Measurements from ENCODE around the gene GNAL.
"Not testable (repeated sequence)": the region's sequence is repeated elsewhere in the genome, so short reads cannot be mapped to it uniquely, and the experiment has no call there.

The GNAL gene

DNA sequence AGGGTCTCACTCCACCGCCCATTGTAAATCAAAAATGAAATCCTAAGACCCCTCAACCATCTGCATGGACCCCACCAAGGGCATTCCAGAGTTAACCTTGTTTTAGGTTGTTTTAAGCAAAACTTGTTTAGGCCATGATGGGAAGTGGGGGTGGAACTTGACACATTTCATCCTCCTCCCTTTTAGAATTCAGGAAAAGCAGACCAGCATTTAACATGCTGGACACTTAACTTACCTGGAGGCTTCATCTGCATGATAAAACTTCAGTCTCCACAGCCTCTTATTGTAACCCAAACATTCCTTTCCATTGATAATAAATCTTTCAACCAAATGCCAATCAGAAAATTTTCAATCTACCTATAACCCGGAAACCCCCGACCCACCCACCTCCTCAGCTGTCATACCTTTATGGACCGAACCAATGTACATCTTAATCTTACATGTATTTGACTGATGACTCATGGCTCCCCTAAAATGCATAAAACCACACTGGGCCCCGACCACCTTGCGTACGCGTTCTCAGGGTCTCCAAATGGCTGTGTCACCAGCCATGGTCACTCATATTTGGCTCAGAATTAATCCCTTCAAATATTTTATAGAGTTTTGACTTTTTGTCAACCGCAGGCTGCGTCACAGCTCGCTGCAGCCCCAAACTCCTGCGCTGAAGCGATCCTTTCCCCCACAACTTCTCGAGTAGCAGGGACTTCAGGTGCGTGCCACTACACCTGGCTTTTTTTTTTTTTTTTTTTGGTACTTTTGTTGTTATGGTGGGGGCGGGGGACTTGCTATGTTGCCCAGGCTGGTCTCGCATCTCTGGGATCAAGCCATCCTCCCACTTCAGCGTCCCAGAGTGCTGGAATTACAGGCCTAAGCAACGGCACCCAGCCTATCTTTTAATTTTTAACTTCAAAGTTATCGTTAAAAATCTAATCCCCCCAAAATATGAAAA is 218.1 kb downstream of the GNAL start:
- TF ChIP-seq, protein P1, sequence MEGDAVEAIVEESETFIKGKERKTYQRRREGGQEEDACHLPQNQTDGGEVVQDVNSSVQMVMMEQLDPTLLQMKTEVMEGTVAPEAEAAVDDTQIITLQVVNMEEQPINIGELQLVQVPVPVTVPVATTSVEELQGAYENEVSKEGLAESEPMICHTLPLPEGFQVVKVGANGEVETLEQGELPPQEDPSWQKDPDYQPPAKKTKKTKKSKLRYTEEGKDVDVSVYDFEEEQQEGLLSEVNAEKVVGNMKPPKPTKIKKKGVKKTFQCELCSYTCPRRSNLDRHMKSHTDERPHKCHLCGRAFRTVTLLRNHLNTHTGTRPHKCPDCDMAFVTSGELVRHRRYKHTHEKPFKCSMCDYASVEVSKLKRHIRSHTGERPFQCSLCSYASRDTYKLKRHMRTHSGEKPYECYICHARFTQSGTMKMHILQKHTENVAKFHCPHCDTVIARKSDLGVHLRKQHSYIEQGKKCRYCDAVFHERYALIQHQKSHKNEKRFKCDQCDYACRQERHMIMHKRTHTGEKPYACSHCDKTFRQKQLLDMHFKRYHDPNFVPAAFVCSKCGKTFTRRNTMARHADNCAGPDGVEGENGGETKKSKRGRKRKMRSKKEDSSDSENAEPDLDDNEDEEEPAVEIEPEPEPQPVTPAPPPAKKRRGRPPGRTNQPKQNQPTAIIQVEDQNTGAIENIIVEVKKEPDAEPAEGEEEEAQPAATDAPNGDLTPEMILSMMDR (IDR thresholded peaks at IDR 0.05; ENCODE audit: low read depth, low read length) = no peak
- no peak for DNase-seq (ENCODE audit: extremely low read depth, low read depth)

- TF ChIP-seq, protein P1 (IDR thresholded peaks at IDR 0.05; ENCODE audit: low read depth, low read length) = no peak; the same call in 1 of the 2 replicates
- peak; percentile 66 for DNase-seq (ENCODE audit: extremely low read depth, low read depth)
Observed at GRCh38 chr18:11908182-11909060, 219.4 kb downstream of the GNAL start, which contains the start of gene MPPE1. Gene MPPE1 (minus strand): TSS chr18:11908317. CDS start chr18:11897264, 11,053 bp downstream.

GRCh38 chr18:11909061-11909455 is 220.0 kb downstream of the GNAL start:
- TF ChIP-seq, protein P1 (IDR thresholded peaks at IDR 0.05; ENCODE audit: low read depth, low read length) = no peak
- no peak for DNase-seq (ENCODE audit: extremely low read depth, low read depth)

GRCh38 chr18:11909591-11910026 is 220.5 kb downstream of the GNAL start:
- DNase-seq (ENCODE audit: extremely low read depth, low read depth) = no peak

GRCh38 chr18:11916880-11917279 is 227.8 kb downstream of the GNAL start:
- not testable (repeated sequence) for DNase-seq (ENCODE audit: extremely low read depth, low read depth)

More at GRCh38 chr18:11909591-11910026, 220.5 kb downstream of the GNAL start:
- TF ChIP-seq, protein P1 (IDR thresholded peaks at IDR 0.05; ENCODE audit: low read depth, low read length) = no peak

GRCh38 chr18:11919522-11919921 is 230.5 kb downstream of the GNAL start:
- not testable (repeated sequence) for DNase-seq (ENCODE audit: extremely low read depth, low read depth)

DNA sequence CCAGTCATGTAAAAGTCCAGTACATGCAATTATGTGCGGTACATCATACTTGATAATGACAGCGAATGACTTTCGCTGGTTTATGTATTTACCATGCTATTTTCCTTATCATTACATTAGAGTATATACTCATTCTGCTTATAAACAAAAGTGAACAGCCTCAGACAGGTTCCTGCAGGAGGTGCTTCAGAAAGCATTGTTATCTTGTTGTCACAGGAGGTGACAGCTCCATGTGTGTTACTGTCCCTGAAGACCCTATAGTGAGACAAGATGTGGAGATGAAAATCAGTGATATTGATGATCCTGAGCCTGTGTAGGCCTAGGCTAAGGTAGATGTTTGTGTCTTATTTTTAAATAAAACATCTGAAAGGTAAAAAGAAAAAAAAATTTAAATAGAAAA is 234.4 kb downstream of the GNAL start:
- TF ChIP-seq, protein P1 (IDR thresholded peaks at IDR 0.05; ENCODE audit: low read depth, low read length) = no peak

More for the DNA sequence above, 234.4 kb downstream of the GNAL start:
- no peak for DNase-seq (ENCODE audit: extremely low read depth, low read depth)
